Neural cell (in vitro differentiated cells): ENCODE measurements around the gene PSMD11.

Source experiments
- EP300 ChIP-seq: fragments of 450-650 bp; conservative IDR thresholded peaks from 2 replicates; pipeline ENCODE4 v1.6.1; 2014; ENCODE audit warnings: antibody characterized with exemption, mild to moderate bottlenecking, moderate library complexity; ENCODE audit not compliant: poor library complexity, severe bottlenecking
- EZH2 ChIP-seq: fragments of 200-600, 300-800 bp; shearing (Covaris generic), sonication (generic); IDR thresholded peaks from 2 replicates; pipeline ENCODE4 v1.6.1; 2014; ENCODE audit warnings: antibody characterized with exemption, low read length, borderline replicate concordance, mild to moderate bottlenecking; ENCODE audit not compliant: insufficient read depth, poor library complexity, severe bottlenecking
- POLR2AphosphoS5 ChIP-seq: IDR thresholded peaks from 2 replicates; pipeline ENCODE4 v1.6.1; 2012
- TAF1 ChIP-seq: IDR thresholded peaks from 2 replicates; pipeline ENCODE4 v1.6.1; 2012; ENCODE audit warnings: low read depth

DNA sequence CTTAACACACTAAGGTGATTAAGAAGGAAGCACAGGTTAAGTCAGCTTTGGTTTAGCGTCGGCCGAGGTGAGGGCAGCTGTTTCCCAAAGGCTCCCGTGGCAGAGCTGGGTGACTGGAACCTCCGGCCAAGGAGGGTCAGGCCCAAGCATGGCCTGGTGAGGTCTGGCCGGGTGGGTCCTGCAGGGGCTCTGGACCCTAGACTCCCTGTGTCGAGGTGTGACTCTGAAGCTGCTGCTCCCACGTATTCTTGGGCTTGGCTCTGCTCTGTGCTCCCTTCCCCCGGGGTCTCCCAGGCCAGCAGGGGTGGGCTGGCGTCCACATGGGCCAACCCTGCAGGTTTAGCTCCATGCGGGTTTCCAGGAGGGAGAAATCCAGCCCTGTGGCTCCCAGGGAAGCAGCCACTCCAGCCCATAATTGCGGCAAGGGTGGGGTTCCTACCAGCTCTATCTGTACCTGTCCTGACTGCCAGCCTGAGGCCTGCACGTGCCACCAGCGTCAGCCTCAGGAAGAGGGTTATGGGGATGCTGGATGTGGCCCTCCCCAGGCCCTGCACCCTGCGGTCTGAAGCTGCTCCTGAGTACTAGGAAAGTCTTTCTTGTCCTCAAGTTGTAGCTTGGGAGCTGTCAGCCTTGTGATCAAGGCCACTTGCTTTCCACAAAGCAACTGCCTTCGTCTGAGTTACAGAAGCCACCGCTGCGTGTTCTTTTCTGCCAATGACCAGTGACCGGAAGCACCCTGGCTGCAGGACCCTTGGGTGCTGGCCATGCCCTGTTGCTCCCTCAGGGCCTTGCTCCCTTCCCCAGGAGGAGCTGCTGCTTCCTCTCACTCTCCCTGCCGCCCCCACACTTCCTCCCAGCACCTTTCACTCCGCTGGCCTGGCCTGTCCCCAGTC, 47.3 kb downstream of the PSMD11 start:
- TF ChIP-seq POLR2AphosphoS5 (no peak), EP300 (no peak), EZH2 (no peak), TAF1 (no peak)
